ENCODE results near the gene ZDHHC8.

Gene ZDHHC8

GRCh38 chr22:20137113-20137512 lies 5.5 kb downstream of the ZDHHC8 start:
- no peaks in the 10 kb centered on the region for H3F3A ChIP-seq (ENCODE audit: control insufficient read depth, insufficient read depth)
- H3K9me3 ChIP-seq (ENCODE audit: control insufficient read depth, insufficient read depth, low read length) = no peaks in the 10 kb centered on the region
- H3K4me2 ChIP-seq (ENCODE audit: low read length) = no peak overlapping the region
- H3K27me3 ChIP-seq (ENCODE audit: control insufficient read depth, low read length) = peaks cover 7% of the 10 kb centered on the region
- no peaks in the 10 kb centered on the region for H3K79me2 ChIP-seq (ENCODE audit: control insufficient read depth, low read length)
- H3K4me1 ChIP-seq (ENCODE audit: control insufficient read depth, low read length) = peaks cover 6% of the 10 kb centered on the region
- H4K20me1 ChIP-seq (ENCODE audit: control insufficient read depth, insufficient read depth, low read depth, low read length) = 0 out of 2 replicates have a peak, but pooled peaks cover 2% of the 10 kb centered on the region
- H3K9me2 ChIP-seq (replicated peaks; ENCODE audit: control insufficient read depth, low read length) = no peaks in the 10 kb centered on the region
- TF ChIP-seq EZH2phosphoT487 (IDR thresholded peaks at IDR 0.05; ENCODE audit: borderline replicate concordance, low read length) (no peak), CTCF (IDR thresholded peaks at IDR 0.05; ENCODE audit: low read depth, low read length, poor library complexity, severe bottlenecking) (no peak)
- no peak overlapping the region for H3K4me3 ChIP-seq (ENCODE audit: low read length)
- H3K27ac ChIP-seq (ENCODE audit: low read depth, low read length) = no peak overlapping the region
- no peaks in the 10 kb centered on the region for H3K36me3 ChIP-seq (ENCODE audit: control insufficient read depth, low read length)

GRCh38 chr22:20137671-20138416 lies 6.2 kb downstream of the ZDHHC8 start:
- Histone ChIP-seq H3K4me1 (ENCODE audit: control insufficient read depth, low read length) (peaks cover 6% of the 10 kb centered on the region), H3K4me3 (ENCODE audit: low read length) (no peak overlapping the region), H3F3A (ENCODE audit: control insufficient read depth, insufficient read depth) (no peaks in the 10 kb centered on the region), H3K79me2 (ENCODE audit: control insufficient read depth, low read length) (no peaks in the 10 kb centered on the region), H3K9me2 (replicated peaks; ENCODE audit: control insufficient read depth, low read length) (no peaks in the 10 kb centered on the region), H3K36me3 (ENCODE audit: control insufficient read depth, low read length) (no peaks in the 10 kb centered on the region), H3K4me2 (ENCODE audit: low read length) (no peak overlapping the region), H3K27ac (ENCODE audit: low read depth, low read length) (no peak overlapping the region), H4K20me1 (ENCODE audit: control insufficient read depth, insufficient read depth, low read depth, low read length) (0 out of 2 replicates have a peak, but pooled peaks cover 2% of the 10 kb centered on the region), H3K27me3 (ENCODE audit: control insufficient read depth, low read length) (no peaks in the 10 kb centered on the region; the same call in 1 of the 2 replicates), H3K9me3 (ENCODE audit: control insufficient read depth, insufficient read depth, low read length) (no peaks in the 10 kb centered on the region)
- no peak for TF ChIP-seq CTCF (IDR thresholded peaks at IDR 0.05; ENCODE audit: low read depth, low read length, poor library complexity, severe bottlenecking)

GRCh38 chr22:20138417-20138738 lies 6.8 kb downstream of the ZDHHC8 start:
- Histone ChIP-seq H3K27ac (ENCODE audit: low read depth, low read length) (no peak overlapping the region), H3K79me2 (ENCODE audit: control insufficient read depth, low read length) (no peaks in the 10 kb centered on the region), H3K4me1 (ENCODE audit: control insufficient read depth, low read length) (peaks cover 6% of the 10 kb centered on the region), H3K4me2 (ENCODE audit: low read length) (no peak overlapping the region), H3K27me3 (ENCODE audit: control insufficient read depth, low read length) (no peaks in the 10 kb centered on the region), H3K9me3 (ENCODE audit: control insufficient read depth, insufficient read depth, low read length) (no peaks in the 10 kb centered on the region), H4K20me1 (ENCODE audit: control insufficient read depth, insufficient read depth, low read depth, low read length) (0 out of 2 replicates have a peak, but pooled peaks cover 2% of the 10 kb centered on the region), H3K36me3 (ENCODE audit: control insufficient read depth, low read length) (no peaks in the 10 kb centered on the region), H3K9me2 (replicated peaks; ENCODE audit: control insufficient read depth, low read length) (no peaks in the 10 kb centered on the region), H3K4me3 (ENCODE audit: low read length) (no peak overlapping the region), H3F3A (ENCODE audit: control insufficient read depth, insufficient read depth) (no peaks in the 10 kb centered on the region)
- no peak for TF ChIP-seq CTCF (IDR thresholded peaks at IDR 0.05; ENCODE audit: low read depth, low read length, poor library complexity, severe bottlenecking)
- no peak for TF ChIP-seq EZH2phosphoT487 (IDR thresholded peaks at IDR 0.05; ENCODE audit: borderline replicate concordance, low read length)

All from DOHH2 (cell line).